HepG2 (cell line): ENCODE results near the gene ULBP1. TPM values are rescaled to one million over a fixed set of nuclear protein-coding genes. Genes with fewer than 3 reads are reported as not detected.

ENCODE experiments used
- AKAP8 ChIP-seq: sonication (generic); formaldehyde crosslinking; IDR thresholded peaks from 2 replicates; pipeline ENCODE4 v1.5.1; 2020; ENCODE audit warnings: mild to moderate bottlenecking, missing genetic modification reagents
- ELF3 ChIP-seq: IDR thresholded peaks from 2 replicates; pipeline ENCODE4 v1.6.1; 2016; ENCODE audit warnings: missing genetic modification reagents, missing compliant biosample characterization
- EZH2 ChIP-seq: conservative IDR thresholded peaks from 2 replicates; pipeline ENCODE4 v1.6.1; 2012; ENCODE audit warnings: mild to moderate bottlenecking, low read depth, low read length, moderate library complexity
- HIVEP1 ChIP-seq: sonication (generic); formaldehyde crosslinking; IDR thresholded peaks from 2 replicates; pipeline ENCODE4 v1.4.0; 2020; ENCODE audit warnings: mild to moderate bottlenecking, missing genetic modification reagents
- HMG20A ChIP-seq: IDR thresholded peaks from 2 replicates; pipeline ENCODE4 v1.6.1; 2016; ENCODE audit warnings: borderline replicate concordance
- JUND ChIP-seq: sonication (generic); formaldehyde crosslinking; IDR thresholded peaks from 2 replicates; pipeline ENCODE4 v1.8.0; 2022; ENCODE audit warnings: mild to moderate bottlenecking, missing genetic modification reagents
- KDM3A ChIP-seq: IDR thresholded peaks from 2 replicates; pipeline ENCODE4 v1.6.1; 2018; ENCODE audit warnings: low read depth, missing compliant biosample characterization
- MIER3 ChIP-seq: IDR thresholded peaks from 2 replicates; pipeline ENCODE4 v1.6.1; 2016; ENCODE audit warnings: missing compliant biosample characterization, borderline replicate concordance
- PRPF4 ChIP-seq: fragments of 200-400 bp; formaldehyde crosslinking; IDR thresholded peaks from 2 replicates; pipeline ENCODE4 v1.6.1; 2016; ENCODE audit warnings: low read length, low read depth; ENCODE audit not compliant: poor library complexity, severe bottlenecking
- SNAPC2 ChIP-seq: sonication (generic); formaldehyde crosslinking; IDR thresholded peaks from 2 replicates; pipeline ENCODE4 v1.8.1; 2022; ENCODE audit warnings: mild to moderate bottlenecking, missing genetic modification reagents
- YEATS2 ChIP-seq: sonication (generic); formaldehyde crosslinking; IDR thresholded peaks from 2 replicates; pipeline ENCODE4 v1.4.0; 2020; ENCODE audit warnings: missing genetic modification reagents, borderline replicate concordance
- ZBTB8A ChIP-seq: sonication (generic); formaldehyde crosslinking; IDR thresholded peaks from 2 replicates; pipeline ENCODE4 v1.4.0; 2020; ENCODE audit warnings: mild to moderate bottlenecking, low read depth, missing genetic modification reagents, borderline replicate concordance
- ZNF318 ChIP-seq: sonication (generic); formaldehyde crosslinking; IDR thresholded peaks from 2 replicates; pipeline ENCODE4 v1.4.0; 2020; ENCODE audit warnings: mild to moderate bottlenecking, missing genetic modification reagents
- ZNF562 ChIP-seq: sonication (generic); formaldehyde crosslinking; IDR thresholded peaks from 2 replicates; pipeline ENCODE4 v1.8.0; 2022; ENCODE audit warnings: missing genetic modification reagents, borderline replicate concordance
- ZNF609 ChIP-seq: sonication (generic); formaldehyde crosslinking; IDR thresholded peaks from 2 replicates; pipeline ENCODE4 v1.4.0; 2020; ENCODE audit warnings: mild to moderate bottlenecking, missing genetic modification reagents, borderline replicate concordance
- ZSCAN20 ChIP-seq: sonication (generic); formaldehyde crosslinking; IDR thresholded peaks from 2 replicates; pipeline ENCODE4 v1.4.0; 2020; ENCODE audit warnings: missing genetic modification reagents, mild to moderate bottlenecking, borderline replicate concordance
- polyA plus RNA-seq, 8 experiments: library from polyadenylated mRNA; depleted of rRNA in 3 of 8; stranded (reverse) in 7 of 8; unstranded in 1 of 8; fragments of >200 nt; fragmentation: Illumina TruSeq in 4 of 8; extraction: Trizol in 4 of 8; gene quantifications; 2 replicates each; pipeline versions ENCODE4 v1.2.1 to v1.2.3, GENCODE V29; 2011 to 2016; ENCODE audit warnings: low read depth in 4 of 8, missing spikeins in 1 of 8, mixed read lengths in 1 of 8; ENCODE audit not compliant: insufficient read depth in 1 of 8
- total RNA-seq, 5 experiments: library from RNA; depleted of rRNA; stranded (reverse); fragments of >200 nt; fragmentation: Illumina TruSeq; extraction: Trizol; gene quantifications; 2 replicates each; pipeline ENCODE4 v1.2.3, GENCODE V29; 2016; ENCODE audit warnings: low read depth in 1 of 5

The ULBP1 gene
- total and polyA plus RNA-seq, 2 of the 13 experiments (the other 11 are each of a cell fraction or from before 2014, with no cell fraction given) = 0.04 to 0.09 TPM

- TF ChIP-seq ZNF609 (CRISPR knock-in tag) (no peak), SNAPC2 (CRISPR knock-in tag) (no peak), PRPF4 (no peak), EZH2 (no peak), KDM3A (CRISPR knock-in tag) (no peak), HIVEP1 (no peak; the same call in 1 of the 2 replicates), AKAP8 (no peak), ZSCAN20 (CRISPR knock-in tag) (no peak), ZNF562 (no peak), JUND (no peak), HMG20A (CRISPR knock-in tag) (no peak), ZBTB8A (no peak), ZNF318 (CRISPR knock-in tag) (no peak), YEATS2 (CRISPR knock-in tag) (no peak), MIER3 (CRISPR knock-in tag) (no peak), ELF3 (CRISPR knock-in tag) (no peak)
Measured at GRCh38 chr6:149963462-149964307, at the start of gene ULBP1 (continued).
